ENCODE results near the gene TMC1.

Gene TMC1

GRCh38 chr9:72650206-72650605 lies 128.8 kb downstream of the TMC1 start:
- DNase-seq (ENCODE audit: low read depth, low spot score), result no peak
- no peak overlapping the region for H3K4me3 ChIP-seq (ENCODE audit: low read length)

- no peak overlapping the region for H3K4me3 ChIP-seq (ENCODE audit: low read length)
- DNase-seq (ENCODE audit: low read depth, low spot score), result no peak
These were observed 134.6 kb downstream of the TMC1 start for GRCh38 chr9:72656021-72656420.

GRCh38 chr9:72657023-72657422 lies 135.6 kb downstream of the TMC1 start:
- DNase-seq (ENCODE audit: low read depth, low spot score), result no peak
- H3K4me3 ChIP-seq (ENCODE audit: low read length), result no peak overlapping the region

- DNase-seq (ENCODE audit: low read depth, low spot score), result no peak
- no peak overlapping the region for H3K4me3 ChIP-seq (ENCODE audit: low read length)
These were observed 137.3 kb downstream of the TMC1 start for GRCh38 chr9:72658703-72659102.

- DNase-seq (ENCODE audit: low read depth, low spot score), result no peak
These were observed 140.2 kb downstream of the TMC1 start for GRCh38 chr9:72661401-72662135.

GRCh38 chr9:72665421-72665820 lies 144.0 kb downstream of the TMC1 start:
- no peak for DNase-seq (ENCODE audit: low read depth, low spot score)
- no peak overlapping the region for H3K4me3 ChIP-seq (ENCODE audit: low read length)

More at GRCh38 chr9:72661401-72662135, 140.2 kb downstream of the TMC1 start:
- H3K4me3 ChIP-seq (ENCODE audit: low read length), result no peak overlapping the region

- H3K4me3 ChIP-seq (ENCODE audit: low read length), result no peak overlapping the region
- DNase-seq (ENCODE audit: low read depth, low spot score), result no peak
These were observed 145.8 kb downstream of the TMC1 start for GRCh38 chr9:72667181-72667580.

GRCh38 chr9:72674961-72675360 lies 153.6 kb downstream of the TMC1 start:
- H3K4me3 ChIP-seq (ENCODE audit: low read length), result no peak overlapping the region
- DNase-seq (ENCODE audit: low read depth, low spot score), result no peak

- H3K4me3 ChIP-seq (ENCODE audit: low read length), result no peak overlapping the region
- DNase-seq (ENCODE audit: low read depth, low spot score), result no peak
These were observed 154.2 kb downstream of the TMC1 start for GRCh38 chr9:72675586-72675985.

GRCh38 chr9:72680593-72681282 lies 159.3 kb downstream of the TMC1 start:
- H3K4me3 ChIP-seq (ENCODE audit: low read length), result no peak overlapping the region
- no peak for DNase-seq (ENCODE audit: low read depth, low spot score)

- DNase-seq (ENCODE audit: low read depth, low spot score), result no peak
- H3K4me3 ChIP-seq (ENCODE audit: low read length), result no peak overlapping the region
These were observed 159.8 kb downstream of the TMC1 start for GRCh38 chr9:72681283-72681630.

- no peak for DNase-seq (ENCODE audit: low read depth, low spot score)
- no peak overlapping the region for H3K4me3 ChIP-seq (ENCODE audit: low read length)
These were observed 163.2 kb downstream of the TMC1 start for GRCh38 chr9:72684615-72685014.

GRCh38 chr9:72685911-72686310 lies 164.5 kb downstream of the TMC1 start:
- DNase-seq (ENCODE audit: low read depth, low spot score), result no peak
- H3K4me3 ChIP-seq (ENCODE audit: low read length), result no peak overlapping the region

- no peak overlapping the region for H3K4me3 ChIP-seq (ENCODE audit: low read length)
These were observed 165.9 kb downstream of the TMC1 start for GRCh38 chr9:72687331-72687730.

GRCh38 chr9:72691671-72692070 lies 170.3 kb downstream of the TMC1 start:
- no peak overlapping the region for H3K4me3 ChIP-seq (ENCODE audit: low read length)
- DNase-seq (ENCODE audit: low read depth, low spot score), result no peak

More at GRCh38 chr9:72687331-72687730, 165.9 kb downstream of the TMC1 start:
- DNase-seq (ENCODE audit: low read depth, low spot score), result no peak

GRCh38 chr9:72695365-72695764 lies 174.0 kb downstream of the TMC1 start:
- H3K4me3 ChIP-seq (ENCODE audit: low read length), result no peak overlapping the region
- no peak for DNase-seq (ENCODE audit: low read depth, low spot score)

- DNase-seq (ENCODE audit: low read depth, low spot score), result no peak
- H3K4me3 ChIP-seq (ENCODE audit: low read length), result no peak overlapping the region
These were observed 175.1 kb downstream of the TMC1 start for GRCh38 chr9:72696511-72696910.

- no peak for DNase-seq (ENCODE audit: low read depth, low spot score)
- H3K4me3 ChIP-seq (ENCODE audit: low read length), result no peak overlapping the region
These were observed 180.1 kb downstream of the TMC1 start for GRCh38 chr9:72701510-72701909.

GRCh38 chr9:72703574-72703973 lies 182.2 kb downstream of the TMC1 start:
- DNase-seq (ENCODE audit: low read depth, low spot score), result no peak
- no peak overlapping the region for H3K4me3 ChIP-seq (ENCODE audit: low read length)

- H3K4me3 ChIP-seq (ENCODE audit: low read length), result no peak overlapping the region
These were observed 183.4 kb downstream of the TMC1 start for GRCh38 chr9:72704688-72705375.

More at GRCh38 chr9:72704688-72705375, 183.4 kb downstream of the TMC1 start:
- DNase-seq (ENCODE audit: low read depth, low spot score), result no peak

Data from Jurkat, Clone E6-1 (cell line).